ENCODE data around the gene SPIRE1.

Gene SPIRE1

DNA sequence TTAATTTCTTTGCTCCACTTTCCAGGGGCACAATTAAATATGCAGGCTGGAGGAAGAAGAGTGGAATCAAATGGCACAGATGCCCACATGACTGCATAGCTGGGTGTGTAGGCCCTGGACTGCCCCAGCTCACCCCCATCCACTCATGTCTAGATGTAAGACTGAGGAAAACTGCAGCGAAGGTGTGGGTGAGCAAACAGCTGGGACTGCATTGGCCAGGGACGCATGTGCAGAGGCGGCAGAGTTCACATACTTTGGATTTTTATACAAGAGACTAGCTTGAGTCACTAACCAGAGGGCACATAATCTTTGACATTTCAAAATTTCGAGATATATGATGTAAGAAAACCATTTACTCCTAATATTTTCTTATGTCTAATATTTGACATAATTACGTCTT is 60.1 kb downstream of the SPIRE1 start:
- no peak for TF ChIP-seq GATA2 (IDR thresholded peaks at IDR 0.05; ENCODE audit: low read depth, low read length)
- TF ChIP-seq GATA3 (IDR thresholded peaks at IDR 0.05; ENCODE audit: low read depth, low read length), result no peak

DNA sequence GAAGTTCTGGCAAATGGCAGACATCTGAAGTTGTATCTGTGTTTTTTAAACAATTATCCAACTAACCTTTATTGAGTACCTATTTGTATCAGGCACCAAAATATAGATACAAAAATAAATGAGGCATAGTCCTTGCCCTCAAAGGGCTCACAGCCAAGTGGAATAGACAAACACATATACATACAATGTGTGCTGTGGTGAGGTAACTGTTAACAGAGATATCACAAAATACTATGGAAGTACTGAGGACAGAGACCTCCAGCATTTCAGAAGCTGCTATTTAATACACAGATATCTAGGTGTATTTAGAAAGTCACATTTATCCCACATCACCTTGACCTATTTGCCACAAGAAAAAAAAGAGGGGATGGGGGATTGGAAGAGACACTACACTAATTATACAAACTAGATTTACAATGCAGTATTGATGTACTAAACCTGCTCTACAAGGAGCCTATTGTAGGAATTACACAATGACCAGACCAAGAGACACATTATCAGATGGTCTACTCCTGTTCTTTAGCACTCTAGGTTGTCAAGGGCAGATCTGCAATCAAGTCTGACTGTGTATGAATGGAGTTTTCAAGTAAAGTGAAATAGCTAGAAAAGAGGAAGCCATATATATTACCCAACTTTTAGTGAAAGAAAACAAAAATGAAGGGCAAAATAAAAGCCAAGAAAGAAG is 62.2 kb downstream of the SPIRE1 start:
- TF ChIP-seq GATA2 (IDR thresholded peaks at IDR 0.05; ENCODE audit: low read depth, low read length) (no peak), GATA3 (IDR thresholded peaks at IDR 0.05; ENCODE audit: low read depth, low read length) (no peak)

DNA sequence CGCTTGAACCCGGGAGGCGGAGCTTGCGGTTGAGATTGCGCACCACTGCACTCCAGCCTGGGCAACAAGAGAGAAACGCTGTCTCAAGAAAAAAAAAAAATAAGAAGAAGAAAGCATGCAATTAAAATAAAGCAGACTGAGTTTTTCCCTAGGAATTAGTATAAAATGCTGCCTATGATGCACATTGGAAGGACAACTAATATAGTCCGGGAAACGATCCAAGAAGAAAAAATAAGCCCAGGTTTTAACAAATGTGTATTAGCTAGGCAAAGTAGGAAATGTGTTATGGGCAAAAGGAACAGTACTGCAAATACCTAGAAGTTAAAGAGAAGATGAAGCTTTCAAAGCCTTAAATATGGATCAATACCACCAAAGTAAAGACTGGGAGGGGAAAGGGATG is 64.0 kb downstream of the SPIRE1 start:
- TF ChIP-seq GATA3 (IDR thresholded peaks at IDR 0.05; ENCODE audit: low read depth, low read length), result no peak
- no peak for TF ChIP-seq GATA2 (IDR thresholded peaks at IDR 0.05; ENCODE audit: low read depth, low read length)

DNA sequence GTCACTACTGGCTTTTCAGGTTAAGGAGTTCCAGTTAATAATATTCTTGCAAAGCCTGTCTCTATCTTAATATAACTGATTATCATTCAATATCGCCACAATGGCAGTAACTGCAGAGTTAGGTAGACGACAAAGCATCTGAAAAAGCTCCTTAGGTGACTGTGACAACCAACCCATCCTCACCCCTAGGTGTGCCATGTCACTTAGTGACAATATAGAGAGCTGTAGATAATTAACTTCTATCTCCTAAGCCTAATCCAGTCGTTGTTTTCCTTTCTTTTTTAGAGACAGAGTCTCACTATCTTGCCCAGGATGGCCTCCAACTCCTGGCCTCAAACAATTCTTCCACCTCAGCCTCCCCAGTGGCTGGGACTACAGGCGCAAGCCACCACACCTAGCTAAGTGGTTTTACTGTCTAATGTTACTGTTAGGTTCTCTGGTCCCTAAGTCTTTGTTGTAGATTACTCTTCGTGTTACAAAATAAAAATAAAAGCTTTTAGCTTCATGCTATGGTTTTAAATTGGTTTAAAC is 65.2 kb downstream of the SPIRE1 start:
- TF ChIP-seq GATA3 (IDR thresholded peaks at IDR 0.05; ENCODE audit: low read depth, low read length) (no peak), GATA2 (IDR thresholded peaks at IDR 0.05; ENCODE audit: low read depth, low read length) (no peak)

DNA sequence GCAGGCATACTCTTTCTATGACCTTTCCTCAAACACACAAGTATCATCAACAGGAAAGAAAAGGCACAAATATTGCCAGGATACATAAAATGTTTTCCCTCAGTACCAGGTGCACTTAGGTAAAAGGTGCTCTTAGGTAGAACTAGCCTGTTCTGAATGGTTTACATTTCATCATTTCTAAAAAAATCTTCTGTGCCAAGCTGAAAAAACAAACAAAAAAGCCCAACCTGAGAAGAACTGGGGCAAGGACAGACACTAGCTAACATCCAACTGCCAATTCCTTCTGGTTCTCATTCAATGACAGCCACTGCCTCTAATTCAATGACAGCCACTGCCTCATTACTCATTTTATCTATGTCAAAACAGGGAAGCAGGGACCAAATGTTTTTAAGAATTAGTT is 68.5 kb downstream of the SPIRE1 start:
- no peak for TF ChIP-seq GATA3 (IDR thresholded peaks at IDR 0.05; ENCODE audit: low read depth, low read length)
- TF ChIP-seq GATA2 (IDR thresholded peaks at IDR 0.05; ENCODE audit: low read depth, low read length), result no peak

DNA sequence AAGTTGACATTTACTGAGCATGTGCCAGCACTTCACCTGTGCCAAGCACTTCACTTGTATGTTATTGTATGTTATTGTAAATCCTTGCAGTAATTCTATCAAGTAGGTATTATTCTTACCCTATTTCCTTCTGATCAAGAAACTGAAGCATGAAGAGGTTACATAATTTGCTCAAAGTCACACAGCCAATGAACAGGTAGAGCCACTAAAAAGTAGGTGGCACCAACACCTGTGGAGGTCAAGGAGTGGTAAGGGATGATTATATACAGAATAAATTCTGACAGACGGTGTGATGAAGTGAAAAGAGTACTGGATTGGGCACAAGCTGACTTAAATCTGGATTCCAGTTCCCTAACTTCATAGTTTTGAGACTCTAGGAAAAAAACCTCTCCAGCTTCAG is 71.0 kb downstream of the SPIRE1 start:
- TF ChIP-seq GATA3 (IDR thresholded peaks at IDR 0.05; ENCODE audit: low read depth, low read length), result no peak
- no peak for TF ChIP-seq GATA2 (IDR thresholded peaks at IDR 0.05; ENCODE audit: low read depth, low read length)

DNA sequence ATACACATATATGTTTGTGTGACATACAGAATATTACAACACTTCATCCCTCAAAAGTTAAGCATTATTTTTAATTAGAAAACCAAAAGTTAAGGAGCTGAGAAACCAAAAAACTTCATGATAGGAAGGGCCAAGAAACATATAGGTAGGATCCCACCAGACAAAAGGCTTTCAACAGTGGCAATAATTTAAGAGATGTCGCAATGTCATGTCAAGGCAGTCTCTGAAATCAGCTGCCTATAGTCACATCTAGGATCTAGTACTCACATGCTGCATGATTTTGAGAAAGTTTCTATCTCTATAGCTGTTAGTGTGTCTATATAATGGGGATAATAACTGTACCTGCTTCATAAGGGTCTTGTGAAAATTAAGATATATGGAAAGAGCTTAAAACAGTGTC is 72.7 kb downstream of the SPIRE1 start:
- no peak for TF ChIP-seq GATA2 (IDR thresholded peaks at IDR 0.05; ENCODE audit: low read depth, low read length)
- TF ChIP-seq GATA3 (IDR thresholded peaks at IDR 0.05; ENCODE audit: low read depth, low read length), result no peak

DNA sequence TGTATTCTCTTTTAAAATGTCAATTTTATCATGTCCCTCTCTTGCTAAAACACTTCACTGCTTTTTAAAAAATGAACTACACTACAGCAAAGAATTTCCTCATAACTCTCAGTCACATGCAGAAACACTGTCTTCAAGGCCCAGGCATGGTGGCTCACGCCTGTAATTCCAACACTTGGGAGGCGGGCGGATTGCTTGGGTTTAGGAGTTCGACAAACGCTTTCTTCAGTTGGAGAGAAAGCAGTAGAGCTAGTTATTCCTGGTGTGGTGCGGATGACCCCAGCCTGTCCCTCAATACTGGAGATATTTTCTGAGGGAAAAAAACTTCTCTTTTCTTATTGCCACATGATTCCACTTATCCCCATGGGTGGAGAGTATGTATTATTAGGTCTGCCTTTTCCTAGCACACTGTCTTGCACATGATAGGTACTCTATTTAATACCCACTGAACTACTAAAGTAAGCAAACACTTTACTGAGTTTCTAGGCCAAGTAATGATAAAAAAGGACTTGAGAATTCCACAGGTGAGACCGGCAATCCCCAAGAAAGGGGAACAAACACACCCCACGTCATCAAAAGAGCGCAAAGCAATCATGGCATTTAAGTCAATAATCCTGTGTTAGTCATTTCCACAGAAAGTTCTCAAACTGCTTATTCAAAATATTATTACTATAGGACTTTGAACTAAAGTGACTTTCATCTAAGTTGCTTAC is 77.1 kb downstream of the SPIRE1 start:
- no peak for TF ChIP-seq GATA3 (IDR thresholded peaks at IDR 0.05; ENCODE audit: low read depth, low read length)

DNA sequence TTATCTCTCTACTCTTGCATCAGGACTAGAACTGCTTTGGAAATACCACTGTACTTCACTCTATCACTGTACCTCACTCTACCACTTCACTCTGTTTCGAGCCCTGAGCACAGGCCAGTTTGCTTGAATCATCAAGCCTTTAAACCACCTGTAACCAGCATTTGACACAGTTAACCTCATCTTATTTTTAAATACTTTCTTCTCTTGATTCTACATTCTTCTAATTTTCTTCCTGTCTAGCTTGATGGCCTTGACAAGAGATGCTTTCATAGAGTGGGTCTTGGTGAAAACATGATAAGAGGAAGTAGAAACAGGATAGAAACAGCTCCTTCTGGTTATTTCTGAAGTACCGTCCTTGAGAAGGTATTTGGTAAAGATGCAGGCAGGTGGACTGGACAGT is 78.1 kb downstream of the SPIRE1 start:
- no peak for TF ChIP-seq GATA3 (IDR thresholded peaks at IDR 0.05; ENCODE audit: low read depth, low read length)
- no peak for TF ChIP-seq GATA2 (IDR thresholded peaks at IDR 0.05; ENCODE audit: low read depth, low read length)

DNA sequence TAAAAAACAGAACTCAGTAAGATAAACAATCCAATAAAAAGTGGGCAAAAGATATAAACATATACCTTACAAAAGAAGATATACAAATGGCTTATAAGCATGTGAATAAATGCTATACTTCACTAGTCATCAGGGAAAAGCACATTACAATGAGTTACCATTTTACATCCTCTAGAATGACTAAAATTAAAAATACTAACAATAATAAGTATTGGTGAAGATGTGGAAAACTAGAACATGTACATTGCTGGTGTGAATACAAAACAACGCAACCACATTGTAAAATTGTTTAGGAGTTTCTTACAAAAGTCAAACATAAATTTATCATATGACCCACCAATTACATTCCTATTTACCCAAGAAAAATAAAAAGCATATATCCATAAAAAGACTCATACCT is 80.1 kb downstream of the SPIRE1 start:
- TF ChIP-seq GATA3 (IDR thresholded peaks at IDR 0.05; ENCODE audit: low read depth, low read length), result no peak
- TF ChIP-seq GATA2 (IDR thresholded peaks at IDR 0.05; ENCODE audit: low read depth, low read length), result no peak

DNA sequence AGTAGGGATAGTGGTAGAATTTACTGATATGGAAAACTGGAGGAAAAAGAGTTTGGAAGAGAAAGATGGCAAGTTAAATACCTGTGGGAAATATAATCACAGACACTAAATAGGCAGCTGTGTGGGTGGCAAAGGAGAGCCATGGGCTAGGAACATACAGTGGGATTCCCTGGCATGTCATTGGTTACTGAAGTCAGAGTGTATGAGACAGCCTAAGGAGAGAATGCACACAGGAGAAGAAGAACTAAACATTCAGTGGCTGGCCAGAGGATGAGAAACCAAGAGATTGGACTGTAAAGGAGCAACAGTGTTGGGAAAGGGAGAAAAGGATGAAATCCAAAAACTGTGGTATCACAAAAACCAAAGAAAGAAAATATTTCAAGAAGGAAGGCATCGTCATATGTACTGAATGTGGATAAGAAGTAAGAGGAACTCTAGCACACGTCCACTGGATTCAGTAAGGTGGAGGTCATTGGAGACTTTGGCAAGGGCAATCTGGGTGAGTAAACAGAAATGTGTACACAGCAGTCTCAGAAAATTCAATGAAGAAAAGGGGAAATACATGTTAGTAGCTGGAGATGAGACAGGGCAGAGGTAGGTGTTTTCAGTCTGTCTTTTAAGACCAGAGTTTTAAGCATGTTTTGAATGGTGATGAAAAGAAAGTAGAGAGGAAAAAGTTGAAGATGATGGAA is 83.3 kb downstream of the SPIRE1 start:
- TF ChIP-seq GATA3 (IDR thresholded peaks at IDR 0.05; ENCODE audit: low read depth, low read length), result no peak
- no peak for TF ChIP-seq GATA2 (IDR thresholded peaks at IDR 0.05; ENCODE audit: low read depth, low read length)

DNA sequence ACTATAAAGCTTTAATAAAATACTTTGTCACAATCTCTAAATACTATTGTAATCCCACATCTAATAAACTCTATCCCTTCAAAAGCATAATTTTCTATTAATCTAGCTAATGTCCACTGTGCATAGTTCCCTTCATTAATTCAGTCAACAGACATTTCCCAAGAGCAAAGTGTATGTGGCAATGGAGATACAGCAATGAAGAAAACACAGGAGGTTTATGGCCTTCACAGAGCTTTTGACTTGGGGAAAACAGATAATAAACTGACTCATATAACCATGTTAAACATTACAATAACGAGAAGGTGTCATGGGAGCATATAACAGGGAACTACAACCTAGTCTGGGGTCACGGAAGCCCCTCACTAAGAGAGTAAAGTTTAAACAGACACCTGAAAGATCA is 86.3 kb downstream of the SPIRE1 start:
- no peak for TF ChIP-seq GATA2 (IDR thresholded peaks at IDR 0.05; ENCODE audit: low read depth, low read length)
- no peak for TF ChIP-seq GATA3 (IDR thresholded peaks at IDR 0.05; ENCODE audit: low read depth, low read length)

DNA sequence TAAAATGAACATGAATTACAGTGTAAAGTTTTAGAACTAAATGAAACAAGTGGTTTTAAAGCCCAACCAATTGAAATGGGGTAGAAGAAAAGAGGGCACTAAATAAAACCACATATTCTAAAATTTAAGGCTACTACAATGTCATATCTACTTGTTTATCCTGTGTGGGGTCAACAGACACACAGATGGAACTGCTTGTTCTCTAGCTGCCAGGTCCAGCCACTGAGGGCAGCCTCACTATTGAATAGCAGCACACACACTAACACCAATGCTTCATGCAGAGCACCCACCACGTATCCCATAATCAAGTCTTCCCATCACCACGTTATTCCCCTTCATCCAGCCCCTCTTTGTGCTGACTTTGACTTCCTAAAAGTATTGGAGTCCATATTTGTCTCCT is 88.1 kb downstream of the SPIRE1 start:
- no peak for TF ChIP-seq GATA3 (IDR thresholded peaks at IDR 0.05; ENCODE audit: low read depth, low read length)
- TF ChIP-seq GATA2 (IDR thresholded peaks at IDR 0.05; ENCODE audit: low read depth, low read length), result no peak

DNA sequence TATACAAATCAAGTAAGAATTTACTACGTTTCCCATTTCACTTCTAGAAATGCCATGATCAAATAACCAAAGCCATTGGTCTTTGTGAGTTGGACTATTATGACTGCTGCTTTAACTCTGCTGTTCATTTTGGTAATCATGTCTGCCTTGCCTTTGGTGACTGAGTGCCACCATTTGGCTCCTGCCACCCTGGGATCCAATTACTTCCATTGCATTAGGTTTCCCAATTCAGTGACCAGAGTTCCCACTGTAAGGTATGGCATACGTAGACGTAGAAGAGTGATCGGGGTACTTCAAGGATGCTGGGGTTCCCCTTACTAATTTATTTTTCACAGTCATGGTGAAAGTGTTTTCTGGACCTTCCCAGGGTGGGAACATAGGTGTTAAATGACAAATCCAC is 90.1 kb downstream of the SPIRE1 start:
- no peak for TF ChIP-seq GATA2 (IDR thresholded peaks at IDR 0.05; ENCODE audit: low read depth, low read length)
- no peak for TF ChIP-seq GATA3 (IDR thresholded peaks at IDR 0.05; ENCODE audit: low read depth, low read length)

DNA sequence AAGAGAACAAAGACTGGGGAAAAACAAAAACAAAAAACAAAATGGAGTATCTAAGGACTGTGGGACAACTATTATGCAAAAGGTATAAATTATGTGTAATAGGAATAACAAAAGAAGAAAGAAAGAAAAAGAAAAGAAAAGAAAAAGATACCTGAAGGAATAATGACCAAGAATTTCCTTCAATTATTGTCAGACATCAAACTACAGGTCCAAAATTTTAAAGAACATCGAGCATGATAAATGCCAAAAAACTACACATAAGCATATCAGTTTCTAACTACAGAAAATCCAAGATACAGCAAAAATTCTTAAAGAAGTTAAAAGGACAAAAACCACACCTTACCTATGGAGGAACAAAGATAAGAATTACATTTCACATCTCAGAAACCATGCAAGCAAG is 93.0 kb downstream of the SPIRE1 start:
- no peak for TF ChIP-seq GATA2 (IDR thresholded peaks at IDR 0.05; ENCODE audit: low read depth, low read length)
- no peak for TF ChIP-seq GATA3 (IDR thresholded peaks at IDR 0.05; ENCODE audit: low read depth, low read length)
